ENCODE data around the gene FAM3C. TPM values are rescaled to one million over a fixed set of nuclear protein-coding genes. Genes with fewer than 3 reads are reported as not detected.

Gene FAM3C
- total RNA-seq, 2 experiments from 2014 or later, result 7.9 to 10.5 TPM

- Histone ChIP-seq H3K36me3 (ENCODE audit: insufficient read depth, low read length) (no peaks in the 10 kb centered on the region), H3K4me3 (ENCODE audit: low read length) (no peak overlapping the region), H3K27ac (ENCODE audit: low read depth in 1 of 2, low read length in 2 of 2) (no peak overlapping the region), H3K9me3 (ENCODE audit: control insufficient read depth in 1 of 2, insufficient read depth in 1 of 2, low read length in 2 of 2) (no peaks in the 10 kb centered on the region), H3K4me1 (ENCODE audit: insufficient read depth, low read length) (no peaks in the 10 kb centered on the region), H3K27me3 (ENCODE audit: control insufficient read depth in 1 of 2, insufficient read depth in 2 of 2, low read length in 2 of 2) (peaks cover 0 to 2% of the 10 kb centered on the region in 2 experiments)
- DNase-seq (no peak), ATAC-seq (ENCODE audit: poor library complexity) (no peak)
- ChIA-PET CTCF (no interaction called here), POLR2A (no interaction called here)
- H3K36me3 Mint-ChIP-seq (ENCODE audit: low read depth), result no peaks in the 10 kb centered on the region
- no peaks in the 10 kb centered on the region for H3K9me3 Mint-ChIP-seq
- no peak overlapping the region for H3K27ac Mint-ChIP-seq
- peaks cover 7% of the 10 kb centered on the region for H3K27me3 Mint-ChIP-seq
- no peak overlapping the region for H3K4me3 Mint-ChIP-seq
- TF ChIP-seq, protein P1, sequence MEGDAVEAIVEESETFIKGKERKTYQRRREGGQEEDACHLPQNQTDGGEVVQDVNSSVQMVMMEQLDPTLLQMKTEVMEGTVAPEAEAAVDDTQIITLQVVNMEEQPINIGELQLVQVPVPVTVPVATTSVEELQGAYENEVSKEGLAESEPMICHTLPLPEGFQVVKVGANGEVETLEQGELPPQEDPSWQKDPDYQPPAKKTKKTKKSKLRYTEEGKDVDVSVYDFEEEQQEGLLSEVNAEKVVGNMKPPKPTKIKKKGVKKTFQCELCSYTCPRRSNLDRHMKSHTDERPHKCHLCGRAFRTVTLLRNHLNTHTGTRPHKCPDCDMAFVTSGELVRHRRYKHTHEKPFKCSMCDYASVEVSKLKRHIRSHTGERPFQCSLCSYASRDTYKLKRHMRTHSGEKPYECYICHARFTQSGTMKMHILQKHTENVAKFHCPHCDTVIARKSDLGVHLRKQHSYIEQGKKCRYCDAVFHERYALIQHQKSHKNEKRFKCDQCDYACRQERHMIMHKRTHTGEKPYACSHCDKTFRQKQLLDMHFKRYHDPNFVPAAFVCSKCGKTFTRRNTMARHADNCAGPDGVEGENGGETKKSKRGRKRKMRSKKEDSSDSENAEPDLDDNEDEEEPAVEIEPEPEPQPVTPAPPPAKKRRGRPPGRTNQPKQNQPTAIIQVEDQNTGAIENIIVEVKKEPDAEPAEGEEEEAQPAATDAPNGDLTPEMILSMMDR (IDR thresholded peaks at IDR 0.05), result no peak
- intact Hi-C loops (cut with DNase I, micrococcal nuclease), result no loop called here
- H3K4me1 Mint-ChIP-seq (ENCODE audit: low read depth), result no peaks in the 10 kb centered on the region
These were observed 95.3 kb downstream of the FAM3C start for GRCh38 chr7:121300685-121301420.

Other genes starting within 250 kb of the FAM3C start
- not detected for gene WNT16, start 67.3 kb downstream of the FAM3C start, total RNA-seq

Data from CD4-positive, alpha-beta T cell (primary cell).